Measurements from ENCODE around the gene NKD1. TPM values are rescaled to one million over a fixed set of nuclear protein-coding genes. Genes with fewer than 3 reads are reported as not detected.

The NKD1 gene
- total and polyA plus RNA-seq, 2 of the 8 experiments (the other 6 are each of a cell fraction or from before 2014, with no cell fraction given): 0.70 to 4.5 TPM

- Histone ChIP-seq H2BK15ac (ENCODE audit: low read length) (no peak overlapping the region), H3K14ac (ENCODE audit: insufficient read length) (no peak overlapping the region), H3K79me1 (ENCODE audit: low read depth, low read length) (no peaks in the 10 kb centered on the region), H2AFZ (ENCODE audit: low read length) (no peak overlapping the region), H3K27me3 (replicated peaks in 1 of 4; ENCODE audit: control insufficient read depth in 3 of 4, extremely low read depth in 1 of 4, insufficient read depth in 3 of 4, low read length in 3 of 4) (no peaks in the 10 kb centered on the region; a peak in 1 of 7 replicates), H3K4me1 (replicated peaks in 1 of 4; ENCODE audit: control insufficient read depth in 3 of 4, insufficient read depth in 4 of 4, low read length in 3 of 4) (peaks cover 4 to 20% (median 8%) of the 10 kb centered on the region in 4 experiments; a peak in 6 of 7 replicates), H3K4me2 (ENCODE audit: insufficient read depth in 1 of 2, low read depth in 2 of 2, low read length in 2 of 2) (no peak overlapping the region), H4K8ac (ENCODE audit: extremely low read depth, insufficient read depth, low read length) (no peak overlapping the region), H2BK20ac (ENCODE audit: low read length) (no peak overlapping the region), H2BK120ac (replicated peaks; ENCODE audit: low read depth, low read length) (no peak overlapping the region), H3K9me3 (ENCODE audit: insufficient read depth in 2 of 2, low read depth in 1 of 2, low read length in 1 of 2) (no peaks in the 10 kb centered on the region), H2BK5ac (ENCODE audit: low read depth, low read length) (no peak overlapping the region), H2AK5ac (ENCODE audit: low read depth, low read length) (no peak overlapping the region), H3K23ac (ENCODE audit: insufficient read length) (no peak overlapping the region), H3K18ac (ENCODE audit: extremely low read depth, low read length) (no peak overlapping the region), H3K56ac (replicated peaks; ENCODE audit: insufficient read length, low read depth, low read length) (no peak overlapping the region), H3K36me3 (ENCODE audit: control insufficient read depth in 2 of 4, insufficient read depth in 4 of 4, low read length in 3 of 4) (no peaks in the 10 kb centered on the region), H3K9ac (replicated peaks in 1 of 4; ENCODE audit: extremely low read depth in 1 of 4, low read depth in 3 of 4, low read length in 3 of 4) (no peak overlapping the region), H4K91ac (replicated peaks; ENCODE audit: insufficient read length, low read length) (no peak overlapping the region), H3K27ac (ENCODE audit: low read depth, low read length) (no peak overlapping the region), H3K23me2 (ENCODE audit: low read depth, low read length) (no peaks in the 10 kb centered on the region), H4K20me1 (replicated peaks in 1 of 2; ENCODE audit: control insufficient read depth in 1 of 2, insufficient read depth in 2 of 2, low read length in 2 of 2) (no peaks in the 10 kb centered on the region), H3K79me2 (ENCODE audit: control insufficient read depth in 1 of 2, insufficient read depth in 2 of 2, low read length in 2 of 2) (no peaks in the 10 kb centered on the region), H2BK12ac (ENCODE audit: low read depth, low read length) (no peak overlapping the region), H3K4me3 (ENCODE audit: extremely low read depth in 1 of 4, insufficient read depth in 2 of 4, low read depth in 3 of 4, low read length in 4 of 4) (no peak overlapping the region), H4K5ac (ENCODE audit: insufficient read length, low read depth, low read length) (no peak overlapping the region), H3K4ac (replicated peaks; ENCODE audit: insufficient read length, low read depth, low read length) (no peak overlapping the region)
- CTCF ChIA-PET (ENCODE audit: partially characterized antibody): interaction anchor here (0.8 to 11.1 kb wide), 7 partner anchors 8 to 52 kb away, joined by 3 to 100 read pairs (median 5); no protein-coding TSS in a partner anchor
- WGBS, 2 experiments (ENCODE audit: extremely low coverage in 1 of 2, insufficient coverage in 1 of 2, insufficient read length in 1 of 2, insufficient replicate concordance in 2 of 2, low coverage in 1 of 2, low lambda C conversion rate in 2 of 2, missing lambda C conversion rate in 1 of 2): 94% methylated on average over 12 of the region's 20 CpGs; no CpG with 5 or more reads in 1 of the 2 experiments
- TF ChIP-seq CTBP2 (IDR thresholded peaks at IDR 0.05; ENCODE audit: borderline replicate concordance, insufficient read depth, insufficient read length, low read length) (no peak), HDAC6 (IDR thresholded peaks at IDR 0.05; ENCODE audit: low read depth, low read length) (no peak), RXRA (IDR thresholded peaks at IDR 0.05; ENCODE audit: insufficient read depth, low read depth, low read length) (no peak), MAFK (IDR thresholded peaks at IDR 0.05; ENCODE audit: low read depth, low read length) (no peak), RAD21 (IDR thresholded peaks at IDR 0.05 in 1 of 2, conservative IDR thresholded peaks at IDR 0.05 in 1 of 2; ENCODE audit: low read depth in 2 of 2, low read length in 2 of 2) (no peak), SIX5 (IDR thresholded peaks at IDR 0.05; ENCODE audit: low read depth, low read length) (no peak), POLR2A (IDR thresholded peaks at IDR 0.05; ENCODE audit: control extremely low read depth in 1 of 2, low read depth in 2 of 2, low read length in 2 of 2) (no peak), SP2 (IDR thresholded peaks at IDR 0.05; ENCODE audit: low read length) (no peak), BCL11A (IDR thresholded peaks at IDR 0.05; ENCODE audit: low read depth in 2 of 2, low read length in 2 of 2) (no peak), CEBPB (IDR thresholded peaks at IDR 0.05; ENCODE audit: low read depth, low read length) (no peak), CHD1 (IDR thresholded peaks at IDR 0.05; ENCODE audit: low read depth, low read length) (no peak)
- DNase-seq (ENCODE audit: low read depth in 1 of 2, low spot score in 2 of 2) (no peak), FAIRE-seq (no peak)
- POLR2A ChIA-PET (ENCODE audit: partially characterized antibody): no interaction called here
Observed at GRCh38 chr16:50613281-50613963, 65.2 kb downstream of the NKD1 start.

Data from H1 (cell line).